Upper lobe of right lung (tissue), 1 donor: ENCODE data around the gene CSPG5. TPM values are rescaled to one million over a fixed set of nuclear protein-coding genes. Genes with fewer than 3 reads are reported as not detected.

Source experiments
- ATAC-seq: fragments of 200-7000 bp; cut with Tn5 transposase; one replicate; pipeline ENCODE4 v1.9.1; 2020; ENCODE audit warnings: mild to moderate bottlenecking, moderate library complexity
- DNase-seq: peaks from one replicate; pipeline ENCODE4 v3.0.0-alpha.2; 2020
- H3K27ac ChIP-seq: fragments of 200-600 bp; one replicate; pipeline ENCODE4 v1.8.0; 2022
- H3K27me3 ChIP-seq: fragments of 200-600 bp; one replicate; pipeline ENCODE4 v1.8.0; 2022; ENCODE audit warnings: mild to moderate bottlenecking
- H3K36me3 ChIP-seq: fragments of 200-600 bp; one replicate; pipeline ENCODE4 v1.8.0; 2022
- H3K4me1 ChIP-seq: fragments of 200-600 bp; one replicate; pipeline ENCODE4 v1.8.0; 2022
- H3K4me3 ChIP-seq: fragments of 200-600 bp; one replicate; pipeline ENCODE4 v1.8.0; 2022; ENCODE audit warnings: mild to moderate bottlenecking
- H3K9me3 ChIP-seq: fragments of 200-600 bp; one replicate; pipeline ENCODE4 v1.8.0; 2022
- intact Hi-C: fragments of 100-400 bp; cut with DNase I; formaldehyde crosslinking; loops from one replicate; pipeline ENCODE4 v1.11.0; 2022
- total RNA-seq: library from RNA; stranded (reverse); fragmentation: NEBNext Ultra II Directional; extraction: Animal tissue kit (Norgen Biotek cat#: 25700); gene quantifications from one replicate; pipeline ENCODE4 v1.2.1, GENCODE V29; 2021
- TF ChIP-seq, protein P1 (sequence below): fragments of 200-600 bp; IDR thresholded peaks from one replicate; pipeline ENCODE4 v1.8.0; 2022; ENCODE audit warnings: antibody characterized with exemption
- donor health status: DM: no; HTN: yes; CAD: no; lungs with severe emphysema.

CSPG5 gene
- total RNA-seq, 1 donor from 2014 or later, result 5.4 TPM

- intact Hi-C loops, result no loop called here
- ATAC-seq, result no peak
Measured at GRCh38 chr3:47607335-47607734, 28.7 kb upstream of the CSPG5 start.

DNA sequence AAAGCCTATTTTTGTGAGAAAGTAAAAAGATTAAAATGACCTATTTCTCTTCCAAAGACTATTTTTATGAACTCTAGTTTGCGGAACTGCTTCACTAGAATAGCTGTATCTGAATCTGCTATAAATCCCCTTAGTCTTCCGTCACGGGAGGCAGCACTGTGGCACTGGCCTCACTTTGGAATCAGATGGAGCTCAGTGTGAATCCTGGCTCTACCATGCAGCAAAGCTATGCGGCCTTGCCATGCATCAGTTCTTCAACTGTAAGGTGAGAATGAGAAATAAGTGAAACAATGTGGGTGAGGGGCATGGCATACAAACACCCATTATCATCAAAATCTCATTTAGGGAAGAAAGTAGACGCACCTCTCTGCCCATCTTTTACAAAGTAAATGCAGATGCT is 27.5 kb upstream of the CSPG5 start:
- Histone ChIP-seq H3K36me3 (peaks cover 44% of the 10 kb centered on the region), H3K9me3 (no peaks in the 10 kb centered on the region), H3K27ac (no peak overlapping the region), H3K4me1 (no peaks in the 10 kb centered on the region), H3K4me3 (no peak overlapping the region), H3K27me3 (no peaks in the 10 kb centered on the region)
- DNase-seq, result no peak
- intact Hi-C loops, result no loop called here
- TF ChIP-seq, protein P1, sequence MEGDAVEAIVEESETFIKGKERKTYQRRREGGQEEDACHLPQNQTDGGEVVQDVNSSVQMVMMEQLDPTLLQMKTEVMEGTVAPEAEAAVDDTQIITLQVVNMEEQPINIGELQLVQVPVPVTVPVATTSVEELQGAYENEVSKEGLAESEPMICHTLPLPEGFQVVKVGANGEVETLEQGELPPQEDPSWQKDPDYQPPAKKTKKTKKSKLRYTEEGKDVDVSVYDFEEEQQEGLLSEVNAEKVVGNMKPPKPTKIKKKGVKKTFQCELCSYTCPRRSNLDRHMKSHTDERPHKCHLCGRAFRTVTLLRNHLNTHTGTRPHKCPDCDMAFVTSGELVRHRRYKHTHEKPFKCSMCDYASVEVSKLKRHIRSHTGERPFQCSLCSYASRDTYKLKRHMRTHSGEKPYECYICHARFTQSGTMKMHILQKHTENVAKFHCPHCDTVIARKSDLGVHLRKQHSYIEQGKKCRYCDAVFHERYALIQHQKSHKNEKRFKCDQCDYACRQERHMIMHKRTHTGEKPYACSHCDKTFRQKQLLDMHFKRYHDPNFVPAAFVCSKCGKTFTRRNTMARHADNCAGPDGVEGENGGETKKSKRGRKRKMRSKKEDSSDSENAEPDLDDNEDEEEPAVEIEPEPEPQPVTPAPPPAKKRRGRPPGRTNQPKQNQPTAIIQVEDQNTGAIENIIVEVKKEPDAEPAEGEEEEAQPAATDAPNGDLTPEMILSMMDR, result no peak
- ATAC-seq, result no peak

More at GRCh38 chr3:47607335-47607734, 28.7 kb upstream of the CSPG5 start:
- Histone ChIP-seq H3K36me3 (peaks cover 44% of the 10 kb centered on the region), H3K9me3 (no peaks in the 10 kb centered on the region), H3K4me3 (no peak overlapping the region), H3K27ac (no peak overlapping the region), H3K4me1 (peaks cover 8% of the 10 kb centered on the region), H3K27me3 (no peaks in the 10 kb centered on the region)
- TF ChIP-seq, protein P1, result no peak
- no peak for DNase-seq

GRCh38 chr3:47605652-47606051 is 27.0 kb upstream of the CSPG5 start:
- no peaks in the 10 kb centered on the region for H3K9me3 ChIP-seq
- peaks cover 44% of the 10 kb centered on the region for H3K36me3 ChIP-seq
- intact Hi-C loops, result no loop called here
- ATAC-seq (no peak), DNase-seq (no peak)
- no peaks in the 10 kb centered on the region for H3K27me3 ChIP-seq
- H3K27ac ChIP-seq, result no peak overlapping the region
- no peak overlapping the region for H3K4me3 ChIP-seq
- TF ChIP-seq, protein P1, result no peak
- no peaks in the 10 kb centered on the region for H3K4me1 ChIP-seq

DNA sequence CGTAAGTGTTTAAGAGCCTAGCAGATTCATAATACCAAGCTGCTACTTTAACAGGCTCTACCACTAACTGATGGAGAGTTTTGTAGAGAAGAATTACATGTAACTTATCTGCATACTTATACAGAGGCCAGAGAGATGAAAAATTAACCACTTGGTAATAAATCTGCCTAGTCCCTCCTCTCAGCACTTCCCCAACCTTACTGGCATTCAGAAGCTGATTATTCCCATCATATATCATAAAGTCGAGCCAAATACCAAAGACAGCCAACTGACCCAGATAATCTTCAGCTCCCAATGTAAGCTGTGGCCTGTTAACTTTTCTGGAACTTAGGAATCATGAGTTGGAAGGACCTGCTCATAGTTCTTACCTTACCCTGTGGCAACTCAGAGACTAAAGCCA is 25.5 kb upstream of the CSPG5 start:
- no peaks in the 10 kb centered on the region for H3K4me1 ChIP-seq
- DNase-seq (no peak), ATAC-seq (no peak)
- intact Hi-C loops, result no loop called here
- no peaks in the 10 kb centered on the region for H3K9me3 ChIP-seq
- H3K27ac ChIP-seq, result no peak overlapping the region
- H3K4me3 ChIP-seq, result no peak overlapping the region
- H3K36me3 ChIP-seq, result peaks cover 34% of the 10 kb centered on the region
- H3K27me3 ChIP-seq, result no peaks in the 10 kb centered on the region
- TF ChIP-seq, protein P1, result no peak

DNA sequence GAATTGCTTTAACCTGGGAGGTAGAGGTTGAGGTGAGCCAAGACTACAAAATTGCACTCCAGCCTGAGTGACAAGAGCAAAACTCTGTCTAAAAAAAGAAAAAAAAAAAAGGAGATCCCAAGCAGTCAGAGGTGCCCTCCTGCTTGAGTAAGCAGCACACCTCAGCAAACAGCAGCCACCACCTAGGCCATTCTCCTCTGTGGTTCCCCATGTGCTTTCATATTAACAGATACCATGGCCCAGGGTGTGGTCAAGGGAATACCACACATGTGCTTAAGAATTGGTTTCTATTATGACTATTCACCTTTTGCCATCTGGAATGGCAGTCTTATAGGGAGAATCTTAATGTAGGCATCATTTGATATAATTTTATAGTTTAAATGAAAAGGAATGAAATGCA is 24.7 kb upstream of the CSPG5 start:
- no peaks in the 10 kb centered on the region for H3K27me3 ChIP-seq
- H3K27ac ChIP-seq, result no peak overlapping the region
- DNase-seq (no peak), ATAC-seq (no peak)
- intact Hi-C loops, result no loop called here
- no peaks in the 10 kb centered on the region for H3K9me3 ChIP-seq
- peaks cover 26% of the 10 kb centered on the region for H3K36me3 ChIP-seq
- H3K4me3 ChIP-seq, result no peak overlapping the region
- TF ChIP-seq, protein P1, result no peak
- no peaks in the 10 kb centered on the region for H3K4me1 ChIP-seq

DNA sequence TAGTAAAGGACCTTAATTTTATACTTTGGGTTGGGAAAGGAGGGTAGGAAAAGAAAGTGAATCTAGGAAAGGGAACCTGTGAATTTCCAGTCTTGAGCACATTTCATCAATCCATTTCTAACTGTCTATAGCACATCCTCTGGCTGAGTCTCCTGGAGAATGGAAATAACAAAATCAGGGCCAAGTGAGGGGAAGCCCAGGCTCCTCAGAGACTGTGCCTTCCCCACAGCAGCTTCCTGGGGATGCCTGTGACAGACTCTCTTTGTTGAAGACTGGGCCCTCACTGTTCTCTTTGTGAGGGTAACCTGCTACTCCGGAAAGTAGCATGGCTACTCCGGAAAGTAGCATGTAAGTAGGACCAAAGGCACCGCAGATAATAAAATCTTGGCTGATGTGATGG is 22.6 kb upstream of the CSPG5 start:
- no peaks in the 10 kb centered on the region for H3K27me3 ChIP-seq
- H3K9me3 ChIP-seq, result no peaks in the 10 kb centered on the region
- H3K36me3 ChIP-seq, result peaks cover 24% of the 10 kb centered on the region
- no peak overlapping the region for H3K27ac ChIP-seq
- no peak for ATAC-seq
- no peak overlapping the region for H3K4me3 ChIP-seq
- intact Hi-C loops, result no loop called here
- DNase-seq, result no peak
- H3K4me1 ChIP-seq, result no peaks in the 10 kb centered on the region
- TF ChIP-seq, protein P1, result no peak
